Stimulated activated naive CD4-positive, alpha-beta T cell (primary cell): Measurements from ENCODE around the gene LRP5.
"Not testable (repeated sequence)": the region's sequence is repeated elsewhere in the genome, so short reads cannot be mapped to it uniquely, and the experiment has no call there.

Source experiments
- DNase-seq, 6 experiments: peaks; one replicate each; lab custom pipeline; 2025; lab: John Stamatoyannopoulos, UW

Gene LRP5

GRCh38 chr11:68442433-68442832 lies 130.0 kb downstream of the LRP5 start:
- no peak for DNase-seq

- no peak for DNase-seq
These were observed 132.2 kb downstream of the LRP5 start for GRCh38 chr11:68444566-68444965.

GRCh38 chr11:68445531-68446035 lies 133.2 kb downstream of the LRP5 start:
- no peak for DNase-seq

GRCh38 chr11:68446046-68446725 lies 133.8 kb downstream of the LRP5 start:
- no peak for DNase-seq

GRCh38 chr11:68447015-68447801 lies 134.8 kb downstream of the LRP5 start:
- peak; percentile 52 to 76 (median 68) for DNase-seq

- DNase-seq = not testable (repeated sequence)
These were observed 135.5 kb downstream of the LRP5 start for GRCh38 chr11:68447914-68448313.

- no peak for DNase-seq
These were observed 136.2 kb downstream of the LRP5 start for GRCh38 chr11:68448604-68449011.

- DNase-seq = no peak
These were observed 137.6 kb downstream of the LRP5 start for GRCh38 chr11:68449951-68450350.

GRCh38 chr11:68450711-68451110 lies 138.3 kb downstream of the LRP5 start:
- DNase-seq = no peak

- no peak for DNase-seq
These were observed 142.4 kb downstream of the LRP5 start for GRCh38 chr11:68454767-68455166.

GRCh38 chr11:68455485-68455884 lies 143.1 kb downstream of the LRP5 start:
- no peak for DNase-seq

- DNase-seq = peak in 3 of 6 experiments; percentile 13 to 38 (median 22)
These were observed 145.0 kb downstream of the LRP5 start for GRCh38 chr11:68457216-68457897.

- DNase-seq = no peak
These were observed 145.5 kb downstream of the LRP5 start for GRCh38 chr11:68457898-68458249.

GRCh38 chr11:68458340-68458739 lies 145.9 kb downstream of the LRP5 start:
- not testable (repeated sequence) for DNase-seq

- peak; percentile 94 to 99 (median 98) for DNase-seq
These were observed 147.7 kb downstream of the LRP5 start for GRCh38 chr11:68459886-68460740.

GRCh38 chr11:68460741-68461574 lies 148.6 kb downstream of the LRP5 start, which contains the start of gene PPP6R3:
Gene PPP6R3, plus strand, starts transcription at chr11:68460752. Its CDS starts 76,913 bp downstream, at chr11:68537665.
- DNase-seq = peak in 3 of 6 experiments; percentile 11 to 36 (median 28)

GRCh38 chr11:68461575-68461917 lies 149.2 kb downstream of the LRP5 start:
- DNase-seq = no peak

- no peak for DNase-seq
These were observed 151.3 kb downstream of the LRP5 start for GRCh38 chr11:68463714-68464113.

- DNase-seq = no peak
These were observed 154.9 kb downstream of the LRP5 start for GRCh38 chr11:68467201-68467834.

GRCh38 chr11:68468217-68468828 lies 155.9 kb downstream of the LRP5 start:
- DNase-seq = peak in 1 of 6 experiments; percentile 14
